GM10266 (cell line): ENCODE measurements around the gene MRGPRF.

Experiments
- DNase-seq: peaks from one replicate; pipeline ENCODE4 v3.0.0; 2012; ENCODE audit errors: extremely low spot score
- TF ChIP-seq, protein P1 (sequence below): IDR thresholded peaks from 2 replicates; pipeline ENCODE4 v1.5.1; 2012; ENCODE audit warnings: mild to moderate bottlenecking, low read depth; ENCODE audit not compliant: control insufficient read depth, insufficient read depth; ENCODE audit errors: missing control alignments

Gene MRGPRF

DNA sequence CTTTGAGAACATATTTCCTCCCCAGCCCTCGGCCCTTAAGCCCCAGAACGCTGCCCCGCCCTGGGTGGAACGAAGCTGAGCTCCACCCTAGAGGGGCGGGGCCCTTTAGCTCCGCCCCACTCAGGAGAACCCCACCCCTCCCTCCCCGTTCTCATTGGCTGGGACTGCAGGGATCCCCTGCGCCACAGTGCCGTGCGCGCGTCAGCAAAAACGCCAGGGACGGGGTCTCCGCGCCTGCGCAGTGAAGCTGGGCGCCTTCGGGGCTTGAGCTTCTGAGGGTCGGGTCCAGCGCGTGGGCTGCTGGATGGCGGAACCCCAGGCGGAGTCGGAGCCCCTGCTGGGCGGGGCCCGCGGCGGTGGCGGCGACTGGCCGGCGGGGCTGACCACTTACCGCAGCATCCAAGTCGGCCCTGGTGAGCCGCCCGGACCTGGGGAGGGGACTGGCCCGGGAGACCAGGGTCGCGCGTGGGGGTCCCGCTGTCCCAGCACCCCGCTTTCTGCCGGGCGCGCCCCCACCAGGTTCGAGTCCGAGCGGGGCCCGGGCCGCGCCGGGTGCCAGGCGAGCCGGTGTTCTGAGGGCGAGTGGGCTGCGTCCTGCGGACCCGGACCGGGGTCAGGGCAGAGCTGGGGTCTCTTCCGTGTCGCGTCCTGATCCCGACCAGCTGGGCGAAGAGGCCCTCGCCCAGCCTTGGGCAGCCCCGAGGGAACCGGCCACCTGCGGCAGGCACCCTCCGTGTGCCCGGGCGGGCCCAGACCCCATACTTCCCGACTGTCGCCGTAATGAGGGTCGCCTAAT lies 35.8 kb upstream of the MRGPRF start, which contains the start of gene TPCN2:
Gene TPCN2, plus strand, starts transcription at position 239 of the 796 bp plus-strand sequence. Its CDS starts 66 bp downstream, at position 305.
- DNase-seq: peak; percentile 99
- TF ChIP-seq, protein P1, sequence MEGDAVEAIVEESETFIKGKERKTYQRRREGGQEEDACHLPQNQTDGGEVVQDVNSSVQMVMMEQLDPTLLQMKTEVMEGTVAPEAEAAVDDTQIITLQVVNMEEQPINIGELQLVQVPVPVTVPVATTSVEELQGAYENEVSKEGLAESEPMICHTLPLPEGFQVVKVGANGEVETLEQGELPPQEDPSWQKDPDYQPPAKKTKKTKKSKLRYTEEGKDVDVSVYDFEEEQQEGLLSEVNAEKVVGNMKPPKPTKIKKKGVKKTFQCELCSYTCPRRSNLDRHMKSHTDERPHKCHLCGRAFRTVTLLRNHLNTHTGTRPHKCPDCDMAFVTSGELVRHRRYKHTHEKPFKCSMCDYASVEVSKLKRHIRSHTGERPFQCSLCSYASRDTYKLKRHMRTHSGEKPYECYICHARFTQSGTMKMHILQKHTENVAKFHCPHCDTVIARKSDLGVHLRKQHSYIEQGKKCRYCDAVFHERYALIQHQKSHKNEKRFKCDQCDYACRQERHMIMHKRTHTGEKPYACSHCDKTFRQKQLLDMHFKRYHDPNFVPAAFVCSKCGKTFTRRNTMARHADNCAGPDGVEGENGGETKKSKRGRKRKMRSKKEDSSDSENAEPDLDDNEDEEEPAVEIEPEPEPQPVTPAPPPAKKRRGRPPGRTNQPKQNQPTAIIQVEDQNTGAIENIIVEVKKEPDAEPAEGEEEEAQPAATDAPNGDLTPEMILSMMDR: no peak

GRCh38 chr11:69048031-69048693 lies 35.1 kb upstream of the MRGPRF start:
- no peak for DNase-seq
- TF ChIP-seq, protein P1: no peak

DNA sequence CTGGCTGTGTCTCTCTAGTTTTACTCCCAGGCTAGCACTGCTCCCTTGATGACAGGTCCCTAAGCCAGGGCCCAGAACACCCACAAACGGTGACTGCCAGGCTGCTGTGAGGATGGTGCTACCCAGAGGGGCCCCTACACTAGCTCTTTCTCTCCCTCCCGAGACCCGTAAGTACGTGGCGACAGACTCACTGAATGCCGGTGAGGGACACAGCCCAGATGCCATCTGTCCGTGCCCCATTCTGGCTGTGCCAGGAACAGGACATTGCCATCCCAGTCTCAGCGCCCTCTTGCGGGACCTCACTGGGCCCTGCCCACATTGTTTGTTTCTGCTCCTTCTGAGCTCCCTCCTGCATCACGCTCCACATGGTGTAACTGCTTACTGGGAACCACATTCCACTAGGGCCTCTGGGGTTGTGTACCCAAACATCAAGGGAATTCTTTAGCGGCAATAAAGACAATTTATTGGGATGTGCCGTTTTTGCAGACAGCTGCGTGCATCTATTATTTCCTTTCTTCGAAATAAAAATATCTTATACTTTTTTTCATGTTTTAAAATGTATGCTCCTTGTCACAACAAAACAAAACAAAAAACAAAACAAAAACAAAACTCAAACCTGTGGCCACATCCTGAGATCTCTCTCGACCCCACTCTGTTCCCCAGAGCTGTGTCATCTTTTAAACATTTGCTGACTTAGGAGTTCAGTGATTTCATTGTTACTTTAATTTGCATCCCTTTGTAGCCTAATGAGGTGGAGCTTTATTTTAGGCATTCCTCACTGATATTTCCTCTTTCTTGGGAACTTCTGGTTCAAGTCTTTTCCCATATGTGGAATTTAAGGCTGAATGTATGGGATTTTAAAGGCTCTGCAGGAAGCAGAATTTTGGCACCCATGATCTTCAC lies 31.3 kb upstream of the MRGPRF start:
- no peak for DNase-seq
- TF ChIP-seq, protein P1: peak; percentile 56

- TF ChIP-seq, protein P1: no peak
- no peak for DNase-seq
These were observed 28.5 kb upstream of the MRGPRF start for GRCh38 chr11:69041516-69041915.

GRCh38 chr11:69040581-69041260 lies 27.7 kb upstream of the MRGPRF start:
- DNase-seq: no peak
- TF ChIP-seq, protein P1: no peak

DNA sequence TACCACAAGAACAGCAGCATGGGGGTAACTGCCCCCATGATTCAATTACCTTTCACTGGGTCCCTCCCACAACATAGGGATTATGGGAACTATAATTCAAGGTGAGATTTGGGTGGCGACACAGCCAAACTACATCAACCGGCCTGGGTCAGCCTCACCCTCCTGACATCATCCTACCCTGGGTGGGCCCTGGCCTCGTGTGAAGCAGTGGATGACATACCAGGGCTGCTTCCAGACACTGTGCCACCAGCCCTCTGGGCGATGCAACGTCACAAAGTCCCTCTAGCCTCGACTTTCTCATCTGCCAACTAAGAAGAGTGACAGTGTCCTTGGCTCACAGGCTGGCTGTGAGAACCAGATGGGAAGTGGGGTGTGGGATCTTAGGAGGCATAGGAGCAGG lies 27.0 kb upstream of the MRGPRF start:
- TF ChIP-seq, protein P1: no peak
- no peak for DNase-seq
